ENCODE data around the gene INTS11. TPM values are rescaled to one million over a fixed set of nuclear protein-coding genes. Genes with fewer than 3 reads are reported as not detected.

The INTS11 gene
- polyA plus RNA-seq, 3 donors = 92.8 to 117 (median 98.6) TPM

DNA sequence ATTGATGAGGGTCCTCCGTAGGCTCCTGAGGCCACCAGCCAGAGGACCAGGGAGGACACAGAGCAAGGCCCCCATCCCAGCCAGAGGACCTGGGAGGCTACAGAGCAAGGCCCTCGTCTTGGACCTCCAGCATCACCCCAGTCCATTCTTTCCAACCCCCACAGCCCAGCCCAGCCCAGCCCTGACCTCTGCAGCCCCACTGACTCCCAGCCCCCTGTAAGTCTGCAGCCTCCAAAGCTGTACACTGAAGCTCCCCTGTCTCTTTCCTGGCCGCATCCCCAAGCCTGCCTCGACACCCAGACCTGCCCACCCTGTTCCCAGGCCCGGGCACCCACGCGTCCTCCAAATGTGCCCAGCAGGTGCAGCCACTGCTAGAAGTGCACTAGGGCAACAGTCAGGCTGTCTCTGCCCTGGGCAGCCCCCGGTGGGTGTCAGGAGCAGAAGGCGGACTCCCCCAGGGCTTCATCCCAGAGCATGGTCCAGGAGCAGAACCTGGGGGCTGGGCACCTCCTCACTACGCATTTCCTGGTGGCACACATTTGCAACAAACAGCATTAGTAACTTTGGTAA lies 22.7 kb upstream of the INTS11 start:
- WGBS, 3 donors = 51 to 86% (median 86%) methylated on average over 9 to 10 of the region's 10 CpGs
- H3K27ac ChIP-seq (ENCODE audit: low read depth, low read length) = no peak overlapping the region

DNA sequence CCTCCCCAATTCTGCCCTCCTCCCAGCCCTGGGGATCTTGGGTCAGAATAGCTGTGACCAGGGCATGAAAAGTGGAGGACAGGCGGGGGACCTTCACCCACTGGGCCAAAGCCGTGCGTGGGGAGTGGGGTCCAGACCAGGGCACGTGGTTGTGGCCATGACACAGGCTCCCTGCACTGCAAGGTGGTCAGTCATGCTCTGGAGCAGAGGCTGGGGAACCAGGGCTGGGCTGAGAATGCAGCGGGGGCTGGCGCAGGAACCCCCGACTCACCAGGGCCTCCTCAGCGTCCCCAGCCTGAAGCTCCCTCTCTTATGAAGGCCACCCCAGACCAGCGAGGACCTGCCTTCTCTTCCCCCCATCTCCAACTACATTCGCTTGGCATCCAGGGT lies 22.0 kb upstream of the INTS11 start:
- WGBS, 3 donors = 77 to 90% (median 89%) methylated on average over 10 of the region's 10 CpGs
- H3K27ac ChIP-seq (ENCODE audit: low read depth, low read length) = no peak overlapping the region

DNA sequence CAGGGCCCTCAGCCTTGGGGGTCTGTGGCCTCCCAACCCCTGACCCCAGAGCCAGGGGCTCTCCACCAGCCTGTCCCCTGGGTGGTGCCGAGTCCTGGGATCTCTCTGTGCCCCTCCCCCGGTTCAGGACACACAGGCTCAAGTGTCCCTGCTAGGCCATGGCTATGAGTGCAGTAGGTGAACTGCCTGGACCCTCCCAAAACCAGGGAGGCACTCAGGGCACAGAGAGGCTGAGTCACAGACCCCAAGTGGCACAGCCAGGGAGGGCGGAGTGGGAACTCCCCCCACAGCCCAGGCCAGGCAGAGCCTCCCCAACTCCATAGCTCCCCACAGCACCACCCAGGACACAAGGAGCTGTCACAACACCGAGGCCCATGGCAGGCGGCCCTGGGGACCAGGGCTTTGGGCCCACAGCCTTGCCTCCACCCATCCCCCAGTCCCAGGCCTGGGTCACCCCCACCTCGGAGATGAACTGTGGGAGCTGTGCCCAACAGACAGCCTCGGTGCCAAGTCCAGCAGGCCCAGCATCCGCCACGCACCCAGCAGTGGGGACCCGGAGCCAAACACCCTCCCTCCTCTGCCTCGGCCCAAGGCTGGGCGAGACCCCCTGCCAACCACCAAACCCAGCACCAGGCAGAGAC lies 21.5 kb upstream of the INTS11 start:
- no peak overlapping the region for H3K27ac ChIP-seq (ENCODE audit: low read depth, low read length)
- WGBS, 3 donors = 50 to 73% (median 65%) methylated on average over 11 to 12 of the region's 12 CpGs

DNA sequence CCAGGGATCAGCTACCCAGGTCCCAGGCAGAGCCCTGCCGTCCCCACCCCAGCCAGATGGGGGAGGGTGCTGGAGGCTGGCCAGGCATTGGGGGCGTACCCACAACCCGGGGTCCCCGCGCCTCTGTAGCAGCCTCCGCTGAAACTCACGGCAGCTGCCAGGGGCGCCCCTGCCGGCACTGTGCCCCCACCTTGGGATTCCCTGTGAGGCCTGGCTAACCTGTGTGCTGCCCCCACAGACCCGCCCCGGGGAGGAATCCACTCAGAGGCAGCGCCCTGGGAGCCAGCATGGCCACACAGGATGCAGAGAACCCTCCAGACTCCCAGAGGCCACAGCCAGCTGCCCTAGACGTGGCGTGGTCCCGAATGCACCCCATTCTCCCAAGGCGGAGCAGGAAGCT lies 20.9 kb upstream of the INTS11 start:
- WGBS, 3 donors = 66 to 71% (median 71%) methylated on average over 16 of the region's 16 CpGs
- no peak overlapping the region for H3K27ac ChIP-seq (ENCODE audit: low read depth, low read length)

DNA sequence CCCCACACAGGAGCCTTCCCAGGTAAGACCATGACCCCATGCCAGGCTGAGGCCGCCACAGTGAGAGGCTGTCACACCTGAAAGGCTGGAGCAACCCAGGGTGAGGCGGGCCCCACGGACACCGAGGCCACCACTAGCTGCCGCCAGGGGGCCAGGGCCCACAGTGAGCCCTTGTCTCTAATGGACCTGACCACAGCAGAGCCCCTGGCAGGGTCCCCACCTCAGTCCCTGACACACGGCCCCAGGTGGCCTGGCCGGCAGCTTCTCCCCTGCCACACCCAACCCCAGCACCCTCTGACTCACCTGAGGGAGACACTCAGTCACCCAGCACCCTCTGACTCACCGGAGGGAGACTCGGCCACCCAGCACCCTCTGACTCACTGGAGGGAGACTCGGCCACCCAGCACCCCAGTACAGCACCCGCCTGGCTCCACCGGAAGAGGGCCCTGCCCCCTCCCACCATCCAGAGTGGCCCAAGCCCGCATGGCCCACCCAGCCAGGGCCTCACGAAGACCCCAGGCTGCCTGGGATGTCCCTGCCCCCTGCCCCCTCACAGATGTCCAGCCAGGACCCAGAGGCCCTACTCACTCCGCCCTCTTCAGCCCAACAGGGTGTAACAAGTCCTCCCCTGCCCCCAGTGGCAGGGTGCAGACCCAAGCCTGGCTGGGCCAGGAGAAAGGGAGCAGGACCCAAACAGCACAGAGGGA lies 20.3 kb upstream of the INTS11 start:
- H3K27ac ChIP-seq (ENCODE audit: low read depth, low read length) = no peak overlapping the region
- 62 to 79% (median 74%) methylated on average over 12 to 15 of the region's 15 CpGs for WGBS, 3 donors

DNA sequence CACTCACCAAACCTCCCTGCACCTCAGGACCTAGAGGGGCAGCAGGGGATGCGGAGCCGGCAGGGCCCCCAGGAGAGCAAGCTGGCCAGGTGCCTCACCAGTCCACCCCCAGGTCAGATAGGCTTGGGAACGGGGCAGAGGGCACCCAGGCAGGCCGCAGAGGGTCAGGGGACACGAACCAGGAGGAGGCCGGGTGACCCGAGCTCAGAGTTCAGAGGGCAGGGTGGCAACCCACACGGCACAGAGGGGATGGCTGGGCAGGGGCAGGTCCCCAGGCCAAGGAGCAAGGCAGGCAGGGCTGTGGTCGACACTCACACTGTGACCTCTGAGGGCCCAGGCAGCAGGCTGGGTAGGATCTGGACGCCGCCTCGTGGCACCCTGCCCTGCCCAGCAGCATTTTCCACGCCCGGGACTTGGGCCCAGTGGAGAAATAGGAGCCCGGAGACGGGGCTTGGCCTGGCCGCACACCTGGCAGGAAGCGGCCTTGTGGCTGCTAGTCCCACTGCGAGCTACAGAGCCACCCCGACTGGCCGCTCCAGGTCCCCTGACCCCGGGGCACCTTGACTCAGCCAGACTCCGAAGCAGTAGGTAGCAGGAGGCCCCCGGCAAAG lies 19.5 kb upstream of the INTS11 start:
- 86 to 88% (median 88%) methylated on average over 20 to 24 of the region's 24 CpGs for WGBS, 3 donors
- H3K27ac ChIP-seq (ENCODE audit: low read depth, low read length) = no peak overlapping the region

DNA sequence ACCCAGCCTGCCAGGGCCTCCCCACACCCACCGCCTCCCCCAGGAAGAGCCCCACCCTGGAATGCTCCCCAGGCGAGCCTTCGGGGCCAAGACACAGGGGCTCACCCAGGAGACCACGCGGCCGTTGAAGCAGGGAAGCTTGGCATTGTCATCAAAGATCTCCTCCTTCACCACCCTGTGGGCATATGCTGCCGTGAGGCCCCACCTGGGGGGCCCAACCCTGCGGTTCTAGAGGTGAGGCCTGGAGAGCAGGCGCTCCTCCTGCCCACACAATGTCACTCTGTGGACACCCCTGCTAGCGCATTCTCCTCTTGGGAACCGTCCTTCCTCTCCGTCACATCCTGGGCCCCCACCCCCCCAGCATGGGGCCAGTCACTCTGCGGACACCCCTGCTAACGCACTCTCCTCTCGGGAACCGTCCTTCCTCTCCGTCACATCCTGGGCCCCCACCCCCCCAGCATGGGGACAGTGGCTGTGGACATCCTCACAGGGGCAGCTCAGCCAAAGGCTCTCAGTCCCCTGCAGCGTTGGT lies 18.2 kb upstream of the INTS11 start:
- no peak overlapping the region for H3K27ac ChIP-seq (ENCODE audit: low read depth, low read length)
- 75 to 85% (median 81%) methylated on average over 17 to 18 of the region's 18 CpGs for WGBS, 3 donors

DNA sequence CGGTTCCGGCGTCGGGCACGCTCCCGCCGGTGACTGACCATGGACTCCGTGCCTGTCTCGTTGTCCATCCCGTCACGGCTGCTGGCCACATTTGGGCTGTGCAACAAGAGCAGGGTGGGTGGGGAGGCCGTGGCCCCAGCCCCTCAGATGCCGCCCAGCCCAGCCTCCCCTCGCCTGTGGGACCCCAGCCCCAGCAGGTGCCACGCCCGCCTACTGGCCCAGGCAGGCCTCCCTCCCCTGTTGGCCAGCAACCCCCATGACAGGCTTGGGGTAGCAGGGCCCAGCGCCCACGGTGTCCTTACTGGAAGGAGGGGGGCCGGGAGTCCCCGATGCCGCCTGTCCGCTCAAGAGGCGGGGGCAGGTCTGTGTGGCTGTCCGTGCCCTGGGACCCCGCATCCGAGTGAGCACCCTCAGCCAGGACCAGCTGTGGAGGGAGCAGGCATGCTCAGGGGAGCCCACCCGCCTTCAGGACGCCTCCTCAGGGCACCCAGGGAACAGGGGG lies 17.7 kb upstream of the INTS11 start:
- H3K27ac ChIP-seq (ENCODE audit: low read depth, low read length) = no peak overlapping the region
- 90 to 97% (median 95%) methylated on average over 18 to 28 of the region's 28 CpGs for WGBS, 3 donors

DNA sequence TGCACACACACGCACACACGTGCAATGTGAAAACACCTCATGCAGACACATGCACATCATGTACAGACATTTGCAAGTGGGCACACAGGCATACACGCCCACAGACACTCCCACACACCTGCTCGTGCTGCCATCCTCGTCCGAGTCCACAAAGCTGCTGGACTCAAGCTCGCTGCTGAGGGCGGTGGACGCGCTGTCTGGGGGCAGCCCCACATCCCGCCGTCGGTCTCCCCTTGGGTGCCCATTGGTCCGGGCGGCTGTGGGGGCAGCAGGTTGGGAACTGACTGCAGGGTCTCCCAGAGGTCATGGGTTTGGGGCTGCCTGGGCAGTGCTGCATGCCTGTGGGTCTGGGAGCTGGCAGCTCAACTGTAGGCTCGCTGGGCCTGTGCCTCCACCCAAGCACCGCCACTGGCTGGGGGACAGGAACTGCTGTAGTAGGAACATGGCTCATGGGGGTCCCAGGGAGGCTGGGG lies 17.1 kb upstream of the INTS11 start:
- WGBS, 3 donors = 90 to 94% (median 93%) methylated on average over 17 of the region's 17 CpGs
- H3K27ac ChIP-seq (ENCODE audit: low read depth, low read length) = no peak overlapping the region

DNA sequence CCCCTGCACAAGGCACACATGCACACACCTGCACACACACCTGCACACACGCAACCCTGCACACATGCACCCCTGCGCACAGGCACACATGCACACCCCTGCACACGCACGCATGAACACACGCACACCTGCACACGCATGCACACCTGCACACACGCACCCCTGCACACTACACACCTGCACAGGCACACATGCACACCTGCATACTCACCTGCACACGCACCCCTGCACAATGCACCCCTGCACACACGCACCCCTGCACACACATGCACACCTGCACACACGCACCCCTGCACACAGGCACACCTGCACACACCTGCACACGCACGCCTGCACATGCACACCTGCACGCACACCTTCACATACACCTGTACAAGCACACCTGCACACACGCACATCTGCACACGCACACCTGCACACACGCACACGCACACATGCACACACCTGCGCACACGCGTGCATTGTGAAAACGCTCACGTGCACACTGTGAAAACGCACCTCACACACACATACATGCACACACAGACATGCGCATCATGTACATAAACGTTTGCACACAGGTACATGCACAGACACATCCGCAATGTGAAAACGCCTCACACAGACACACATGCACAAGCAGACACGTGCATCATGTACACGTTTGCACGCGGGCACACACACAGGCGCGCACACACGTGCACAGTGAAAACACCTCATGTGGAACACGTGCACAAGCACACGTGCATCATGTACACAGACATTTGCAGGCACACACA lies 16.5 kb upstream of the INTS11 start:
- H3K27ac ChIP-seq (ENCODE audit: low read depth, low read length) = no peak overlapping the region
- WGBS, 3 donors = 92 to 93% (median 92%) methylated on average over 36 of the region's 36 CpGs

DNA sequence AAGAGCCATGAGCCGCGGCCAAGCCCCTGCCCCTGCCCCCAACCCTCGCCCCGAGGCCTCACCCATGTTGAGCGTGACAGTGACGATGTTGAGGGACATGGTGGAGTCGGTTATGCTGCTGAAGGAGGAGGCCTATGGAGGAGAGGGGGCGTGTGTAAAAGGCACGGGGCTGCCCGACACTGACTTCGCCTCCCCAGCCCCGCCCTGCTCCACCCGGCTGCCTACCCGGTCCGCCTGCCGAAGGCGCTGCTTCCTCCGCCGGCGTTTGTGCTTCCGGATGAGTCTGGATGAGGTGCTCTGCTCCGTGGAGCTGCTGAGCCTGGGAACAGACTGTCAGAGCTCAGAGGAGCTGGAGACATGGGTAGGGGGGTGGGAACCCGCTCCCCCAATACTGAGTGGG lies 15.7 kb upstream of the INTS11 start:
- 91 to 93% (median 93%) methylated on average over 23 of the region's 23 CpGs for WGBS, 3 donors
- no peak overlapping the region for H3K27ac ChIP-seq (ENCODE audit: low read depth, low read length)

DNA sequence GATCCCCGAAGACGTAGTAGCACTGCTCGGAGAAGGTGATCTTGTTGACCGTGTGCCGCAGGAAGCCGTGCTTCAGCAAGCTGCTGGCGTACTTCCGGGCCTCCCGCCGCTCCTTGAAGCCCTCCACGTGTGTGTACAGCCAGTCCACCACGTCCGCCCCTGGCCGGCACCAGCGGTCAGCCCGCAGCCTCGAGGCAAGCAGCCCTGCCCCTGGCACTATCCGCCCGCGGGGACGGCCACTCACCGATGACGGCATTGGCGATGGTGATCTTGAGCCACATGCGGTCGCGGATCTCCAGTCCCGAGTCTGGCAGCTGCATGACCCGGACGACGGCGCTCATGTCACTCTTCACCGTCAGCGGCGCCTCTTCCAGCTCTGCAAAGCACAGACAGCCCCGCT lies 13.8 kb upstream of the INTS11 start:
- H3K27ac ChIP-seq (ENCODE audit: low read depth, low read length) = no peak overlapping the region
- 95 to 97% (median 96%) methylated on average over 36 of the region's 36 CpGs for WGBS, 3 donors

DNA sequence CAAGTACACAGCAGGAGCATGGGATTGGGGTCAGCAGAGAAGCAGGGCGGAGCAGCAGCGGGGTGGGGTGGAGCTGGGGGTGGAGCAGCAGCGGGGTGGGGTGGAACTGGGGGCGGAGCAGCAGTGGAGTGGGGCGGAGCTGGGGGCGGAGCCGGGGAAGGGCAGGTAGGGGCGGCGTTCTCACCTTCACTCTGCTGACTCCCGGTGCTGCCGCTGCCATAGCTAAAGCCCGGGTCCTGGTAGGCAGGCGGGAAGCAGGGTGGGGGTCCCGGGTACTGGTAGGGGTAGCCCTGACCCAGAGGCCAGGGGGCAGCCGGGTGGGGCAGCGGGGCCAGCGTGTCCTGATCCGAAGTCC lies 13.3 kb upstream of the INTS11 start:
- 61 to 90% (median 83%) methylated on average over 7 to 18 of the region's 18 CpGs for WGBS, 3 donors
- no peak overlapping the region for H3K27ac ChIP-seq (ENCODE audit: low read depth, low read length)

DNA sequence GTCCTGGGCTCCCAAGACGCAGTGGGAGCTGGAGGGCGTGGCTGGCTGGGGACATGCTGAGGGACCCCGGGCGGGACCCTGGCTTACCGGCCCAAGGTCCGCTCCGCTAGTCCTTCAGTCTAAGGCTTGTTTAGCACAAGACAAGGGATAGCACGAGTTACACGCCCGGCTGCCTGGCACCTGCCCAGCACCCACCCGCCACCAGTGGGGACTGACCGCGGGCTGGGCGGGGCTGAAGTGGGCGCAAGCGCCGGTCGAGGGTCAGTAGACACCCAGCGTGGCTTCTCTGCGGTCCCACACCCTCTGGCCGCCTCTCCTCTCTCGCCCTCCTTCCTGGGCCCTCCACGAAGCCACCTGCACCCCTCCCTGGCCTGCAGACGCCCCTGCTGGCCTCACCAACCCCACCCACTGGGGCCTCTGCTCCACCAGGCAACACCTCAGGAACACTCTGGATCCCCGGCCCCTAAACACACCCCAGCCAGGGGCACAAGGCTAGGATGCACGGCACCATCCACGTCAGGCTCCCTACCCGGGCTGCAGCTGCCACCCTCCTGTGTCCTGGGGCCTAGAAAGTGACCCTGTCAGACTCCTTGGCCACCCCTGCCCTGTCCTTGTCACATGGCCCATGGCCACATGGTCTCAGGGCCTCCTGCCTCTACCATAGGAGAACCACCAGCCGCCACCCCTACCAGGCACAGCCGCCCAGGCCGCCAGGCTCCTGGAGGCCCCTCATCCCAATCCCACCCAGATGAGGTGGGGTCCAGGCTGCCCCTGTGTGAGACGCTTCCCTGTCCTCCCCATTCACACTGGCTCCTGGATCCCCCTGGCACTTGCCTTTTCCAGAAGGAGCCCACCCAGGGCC lies 12.7 kb upstream of the INTS11 start:
- no peak overlapping the region for H3K27ac ChIP-seq (ENCODE audit: low read depth, low read length)
- 94 to 97% (median 95%) methylated on average over 28 to 32 of the region's 32 CpGs for WGBS, 3 donors

DNA sequence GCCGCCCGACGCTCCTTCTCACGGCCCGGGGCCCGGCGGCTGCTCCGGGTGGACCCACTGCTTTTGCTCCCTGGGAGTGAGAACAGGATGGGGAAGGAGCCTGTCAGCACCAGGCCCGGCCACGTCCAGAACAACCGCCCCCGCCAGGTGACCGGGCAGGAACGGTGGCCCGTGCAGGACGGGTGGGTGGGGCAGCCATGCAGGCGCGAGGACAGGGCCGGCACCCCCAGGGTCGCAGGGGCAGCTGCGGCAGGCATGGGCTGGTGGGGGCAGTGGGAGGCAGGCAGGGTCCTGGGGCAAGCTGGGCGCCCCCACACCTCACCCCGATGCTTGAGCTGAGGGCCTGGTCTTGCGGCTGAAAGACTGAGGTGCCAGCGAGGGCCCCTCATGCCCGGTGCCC lies 12.0 kb upstream of the INTS11 start:
- no peak overlapping the region for H3K27ac ChIP-seq (ENCODE audit: low read depth, low read length)
- WGBS, 3 donors = 93 to 96% (median 95%) methylated on average over 21 to 26 of the region's 26 CpGs

DNA sequence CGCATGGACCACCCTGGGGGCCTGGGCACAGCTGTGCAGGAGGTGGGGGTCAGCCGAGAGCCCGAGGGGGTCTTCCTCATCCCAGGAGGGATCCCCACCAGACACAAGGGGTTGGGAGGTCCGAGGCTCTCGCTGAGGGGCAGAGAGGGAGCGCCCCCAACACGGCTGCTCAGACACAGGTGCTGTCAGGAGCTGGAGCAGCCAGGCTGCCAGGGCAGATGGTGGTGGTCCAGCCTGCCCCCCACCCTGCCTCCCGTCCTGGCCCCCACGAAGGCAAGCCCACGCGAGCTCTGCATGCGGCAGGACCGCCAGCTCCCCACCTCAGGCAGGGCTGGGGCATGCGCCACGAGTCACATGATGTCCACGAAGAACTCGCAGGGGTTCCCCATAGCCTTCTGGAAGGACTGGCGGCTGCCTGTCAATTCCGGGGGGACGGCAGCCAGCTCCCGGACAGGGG lies 11.4 kb upstream of the INTS11 start:
- no peak overlapping the region for H3K27ac ChIP-seq (ENCODE audit: low read depth, low read length)
- WGBS, 3 donors = 84 to 91% (median 86%) methylated on average over 20 to 21 of the region's 21 CpGs

DNA sequence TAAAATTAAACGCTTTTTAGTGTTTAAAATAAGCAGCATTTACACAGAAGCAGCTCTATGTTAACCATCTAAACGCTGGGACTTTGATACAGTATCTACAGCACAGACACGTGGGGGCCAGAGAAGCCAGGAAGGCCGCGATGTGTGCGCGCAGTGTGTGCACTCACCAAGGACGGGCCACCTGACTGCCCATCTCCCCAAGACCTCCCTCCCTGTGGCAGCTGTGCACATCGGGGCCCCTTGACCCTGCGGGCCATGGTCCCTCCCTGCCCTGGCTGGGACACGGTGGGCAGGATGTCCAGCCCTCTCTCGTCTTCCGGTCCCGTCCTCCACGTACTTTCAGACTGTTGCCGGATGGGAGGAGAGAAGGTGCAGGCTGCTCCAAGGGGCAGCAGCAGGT lies 10.8 kb upstream of the INTS11 start:
- WGBS, 3 donors = 75 to 86% (median 81%) methylated on average over 16 of the region's 16 CpGs
- H3K27ac ChIP-seq (ENCODE audit: low read depth, low read length) = no peak overlapping the region
